Activated CD8-positive, alpha-beta T cell treated with anti-CD3 and anti-CD28 coated beads for 36 hours (primary cell): ENCODE data around the gene LDB2. TPM values are rescaled to one million over a fixed set of nuclear protein-coding genes. Genes with fewer than 3 reads are reported as not detected.

ENCODE experiments used
- ATAC-seq: fragments of 200-7000 bp; cut with Tn5 transposase; one replicate; pipeline ENCODE4 v1.10.0; 2021; ENCODE audit warnings: mild to moderate bottlenecking, moderate library complexity
- CTCF ChIA-PET: fragments of 350-600 bp; sonication (Branson Sonifier 250); formaldehyde crosslinking; loops from one replicate; lab custom pipeline; 2021; ENCODE audit warnings: antibody characterized with exemption; lab: Charles Lee
- POLR2A ChIA-PET: fragments of 350-600 bp; sonication (Branson Sonifier 250); formaldehyde crosslinking; loops from one replicate; lab custom pipeline; 2021; ENCODE audit warnings: antibody characterized with exemption; lab: Charles Lee
- DNase-seq: peaks from one replicate; pipeline ENCODE4 v3.0.0-alpha.2; 2020
- H3K27ac Mint-ChIP-seq: one replicate; pipeline ENCODE4 v1.8.0; 2021; ENCODE audit warnings: mild to moderate bottlenecking, mixed read lengths
- H3K27me3 Mint-ChIP-seq: one replicate; pipeline ENCODE4 v1.8.0; 2021; ENCODE audit warnings: mixed read lengths
- H3K36me3 Mint-ChIP-seq: one replicate; pipeline ENCODE4 v1.8.0; 2021; ENCODE audit warnings: low read depth, mixed read lengths
- H3K4me1 Mint-ChIP-seq: one replicate; pipeline ENCODE4 v1.8.0; 2021; ENCODE audit warnings: low read depth, mixed read lengths
- H3K4me3 Mint-ChIP-seq: one replicate; pipeline ENCODE4 v1.8.0; 2021; ENCODE audit warnings: mild to moderate bottlenecking, moderate library complexity, mixed read lengths
- H3K9me3 Mint-ChIP-seq: one replicate; pipeline ENCODE4 v1.8.0; 2021; ENCODE audit warnings: mixed read lengths
- intact Hi-C: fragments of 100-400 bp; cut with micrococcal nuclease; formaldehyde crosslinking; loops from one replicate; pipeline ENCODE4 v1.10.0; 2022
- total RNA-seq, 2 experiments: library from RNA; stranded (reverse); gene quantifications; one replicate each; pipeline ENCODE4 v1.2.3, GENCODE V29; 2021
- TF ChIP-seq, protein P1 (sequence below): fragments of 200-600 bp; IDR thresholded peaks from one replicate; pipeline ENCODE4 v1.8.0; 2022; ENCODE audit warnings: antibody characterized with exemption, mild to moderate bottlenecking

Gene LDB2
- total RNA-seq, 2 experiments from 2014 or later: not detected

DNA sequence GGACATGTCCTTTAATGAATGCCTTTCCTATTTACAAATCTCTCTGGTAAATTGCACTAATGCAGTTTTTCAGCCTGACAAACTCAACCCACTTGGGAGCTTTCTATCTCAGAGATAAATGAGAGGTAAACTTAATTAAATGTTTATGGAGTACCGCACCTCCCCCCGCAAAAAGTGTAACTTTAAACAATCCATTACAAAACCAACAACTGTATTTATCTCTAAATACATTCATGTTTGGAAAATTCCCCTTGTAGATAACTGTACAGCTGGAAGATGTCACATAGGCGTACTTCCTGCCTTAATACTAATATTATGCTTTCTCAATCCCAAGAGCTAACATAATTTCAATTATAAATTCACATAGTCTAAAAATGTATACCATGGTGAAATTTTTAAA is 215.5 kb downstream of the LDB2 start:
- ChIA-PET POLR2A (no interaction called here), CTCF (no interaction called here)
- intact Hi-C loops: no loop called here
- Mint-ChIP-seq H3K9me3 (no peaks in the 10 kb centered on the region), H3K4me3 (no peak overlapping the region), H3K36me3 (no peaks in the 10 kb centered on the region), H3K27ac (no peak overlapping the region), H3K27me3 (no peaks in the 10 kb centered on the region), H3K4me1 (no peaks in the 10 kb centered on the region)
- TF ChIP-seq, protein P1, sequence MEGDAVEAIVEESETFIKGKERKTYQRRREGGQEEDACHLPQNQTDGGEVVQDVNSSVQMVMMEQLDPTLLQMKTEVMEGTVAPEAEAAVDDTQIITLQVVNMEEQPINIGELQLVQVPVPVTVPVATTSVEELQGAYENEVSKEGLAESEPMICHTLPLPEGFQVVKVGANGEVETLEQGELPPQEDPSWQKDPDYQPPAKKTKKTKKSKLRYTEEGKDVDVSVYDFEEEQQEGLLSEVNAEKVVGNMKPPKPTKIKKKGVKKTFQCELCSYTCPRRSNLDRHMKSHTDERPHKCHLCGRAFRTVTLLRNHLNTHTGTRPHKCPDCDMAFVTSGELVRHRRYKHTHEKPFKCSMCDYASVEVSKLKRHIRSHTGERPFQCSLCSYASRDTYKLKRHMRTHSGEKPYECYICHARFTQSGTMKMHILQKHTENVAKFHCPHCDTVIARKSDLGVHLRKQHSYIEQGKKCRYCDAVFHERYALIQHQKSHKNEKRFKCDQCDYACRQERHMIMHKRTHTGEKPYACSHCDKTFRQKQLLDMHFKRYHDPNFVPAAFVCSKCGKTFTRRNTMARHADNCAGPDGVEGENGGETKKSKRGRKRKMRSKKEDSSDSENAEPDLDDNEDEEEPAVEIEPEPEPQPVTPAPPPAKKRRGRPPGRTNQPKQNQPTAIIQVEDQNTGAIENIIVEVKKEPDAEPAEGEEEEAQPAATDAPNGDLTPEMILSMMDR: no peak
- no peak for ATAC-seq
- DNase-seq: no peak

DNA sequence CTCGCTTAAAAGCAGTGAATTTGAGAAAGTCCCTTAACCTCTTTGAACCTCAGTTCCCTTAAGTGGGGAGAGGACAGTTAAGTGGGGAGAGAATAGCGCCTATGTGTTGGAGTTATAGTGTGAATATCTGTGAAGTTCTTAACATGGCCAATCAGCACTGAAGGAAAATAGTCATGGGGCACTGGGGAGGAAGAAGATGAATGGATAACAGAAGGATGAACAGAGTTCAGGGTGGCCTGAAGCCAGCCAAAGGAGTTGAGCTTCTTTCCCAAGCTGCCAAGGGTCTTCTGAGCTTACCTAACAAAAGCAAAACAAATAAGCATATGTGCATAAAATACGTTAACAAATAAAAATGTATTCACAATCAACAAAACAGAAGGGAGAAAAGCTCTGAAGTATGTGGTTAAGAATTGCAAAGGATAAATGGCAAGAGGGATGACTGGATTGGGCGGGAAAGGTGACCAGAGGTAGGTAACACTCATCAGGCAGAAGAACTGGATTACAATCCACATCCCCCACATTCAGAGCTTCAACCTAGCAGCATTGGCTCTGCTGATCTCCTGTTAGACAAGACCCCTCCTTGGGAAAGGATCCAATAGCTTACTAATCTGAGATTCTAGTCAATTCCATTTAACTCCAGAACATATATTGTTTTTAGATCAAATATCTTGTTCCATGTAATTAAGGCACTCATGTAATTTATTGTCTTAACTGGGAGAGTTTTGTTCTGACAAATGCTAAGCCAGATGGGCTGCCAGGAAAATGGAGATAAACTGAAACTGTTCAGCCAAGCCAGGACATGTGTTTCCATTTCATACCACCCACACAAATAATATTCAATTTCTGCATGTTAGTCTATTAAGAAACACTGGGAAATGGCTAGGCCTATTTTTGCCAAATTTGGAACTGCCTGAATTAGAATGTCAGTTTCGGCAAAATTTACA is 221.2 kb downstream of the LDB2 start:
- Mint-ChIP-seq H3K27me3 (peaks cover 4% of the 10 kb centered on the region), H3K4me3 (no peak overlapping the region), H3K9me3 (no peaks in the 10 kb centered on the region), H3K36me3 (no peaks in the 10 kb centered on the region), H3K4me1 (no peaks in the 10 kb centered on the region), H3K27ac (no peak overlapping the region)
- CTCF ChIA-PET: no interaction called here
- TF ChIP-seq, protein P1: no peak
- intact Hi-C loops: no loop called here
- ATAC-seq (no peak), DNase-seq (no peak)
- POLR2A ChIA-PET: no interaction called here

DNA sequence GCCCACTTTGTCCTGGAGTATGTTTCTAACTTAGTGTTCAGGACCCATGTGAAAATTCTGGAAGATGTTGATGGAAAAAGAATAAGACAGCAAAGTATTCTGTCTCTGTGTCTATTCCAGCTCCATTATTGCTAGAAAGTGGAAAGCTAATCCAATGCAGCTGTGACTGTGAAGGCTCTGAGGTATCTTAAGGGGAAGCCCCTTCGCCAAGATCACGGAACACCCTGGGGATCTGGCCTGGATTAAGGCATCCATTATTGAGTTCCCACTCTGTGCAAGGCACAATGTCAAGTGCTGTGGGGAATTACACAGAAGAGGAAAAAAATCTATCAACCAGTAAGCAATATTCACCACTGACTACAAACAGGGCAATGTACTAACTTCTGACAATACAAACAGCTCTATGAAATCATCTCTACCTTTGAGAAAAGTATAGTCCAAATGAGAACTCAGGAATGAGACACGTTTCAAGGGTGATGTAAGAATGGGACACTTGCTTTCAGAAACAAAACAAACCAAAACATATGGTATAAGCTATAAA is 222.1 kb downstream of the LDB2 start:
- ChIA-PET POLR2A (no interaction called here), CTCF (no interaction called here)
- no peak overlapping the region for H3K4me3 Mint-ChIP-seq
- no peak overlapping the region for H3K27ac Mint-ChIP-seq
- intact Hi-C loops: no loop called here
- H3K4me1 Mint-ChIP-seq: no peaks in the 10 kb centered on the region
- no peaks in the 10 kb centered on the region for H3K9me3 Mint-ChIP-seq
- no peaks in the 10 kb centered on the region for H3K36me3 Mint-ChIP-seq
- peaks cover 4% of the 10 kb centered on the region for H3K27me3 Mint-ChIP-seq
- ATAC-seq (no peak), DNase-seq (no peak)
- TF ChIP-seq, protein P1: no peak

DNA sequence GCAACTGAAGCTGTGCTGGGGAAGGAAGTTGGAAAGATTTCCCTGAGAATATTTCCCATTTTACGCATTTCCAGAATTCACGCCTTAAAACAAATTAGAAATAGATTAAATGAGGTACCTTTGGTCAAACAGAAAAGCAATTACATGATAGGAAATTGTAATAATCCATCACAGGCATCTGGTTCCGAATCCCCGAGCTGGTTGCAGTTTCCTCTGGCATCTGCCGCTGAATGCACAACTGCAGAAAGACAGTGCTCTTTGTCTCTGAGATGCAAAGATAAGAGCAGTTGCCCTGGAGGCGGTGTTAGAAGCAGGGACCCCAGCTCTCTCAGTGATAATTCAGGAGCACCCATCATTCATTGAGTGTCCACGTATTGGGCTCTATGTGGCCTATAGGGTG is 224.4 kb downstream of the LDB2 start:
- ChIA-PET CTCF (no interaction called here), POLR2A (interaction anchor here (0.6 kb wide), 1 partner anchor 11 kb away, joined by 3 read pairs; no protein-coding TSS in a partner anchor)
- H3K4me3 Mint-ChIP-seq: no peak overlapping the region
- H3K27me3 Mint-ChIP-seq: peaks cover 4% of the 10 kb centered on the region
- ATAC-seq (no peak), DNase-seq (no peak)
- TF ChIP-seq, protein P1: no peak
- H3K36me3 Mint-ChIP-seq: no peaks in the 10 kb centered on the region
- no peak overlapping the region for H3K27ac Mint-ChIP-seq
- no peaks in the 10 kb centered on the region for H3K9me3 Mint-ChIP-seq
- intact Hi-C loops: no loop called here
- no peaks in the 10 kb centered on the region for H3K4me1 Mint-ChIP-seq

DNA sequence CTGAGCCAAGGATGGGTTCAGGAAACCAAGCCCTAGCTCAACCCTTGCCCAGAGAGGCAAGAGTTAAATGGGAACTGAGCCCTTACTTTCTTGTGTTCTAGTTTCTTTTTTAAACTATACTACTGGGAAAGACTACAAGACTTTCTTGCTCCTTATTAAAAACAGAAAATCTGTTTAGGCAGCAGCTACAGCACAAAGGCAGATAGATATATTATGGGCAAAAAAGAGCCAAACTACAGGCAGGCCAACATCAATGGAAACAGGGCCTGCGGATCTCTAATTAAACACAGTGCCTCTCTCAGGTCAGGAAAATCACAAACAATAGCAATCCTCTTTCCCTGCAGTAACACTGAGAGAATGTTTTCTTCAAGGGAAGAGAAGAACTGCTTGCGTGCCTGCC is 226.0 kb downstream of the LDB2 start:
- ChIA-PET POLR2A (no interaction called here), CTCF (no interaction called here)

More for the DNA sequence above, 226.0 kb downstream of the LDB2 start:
- DNase-seq (no peak), ATAC-seq (no peak)
- no peaks in the 10 kb centered on the region for H3K9me3 Mint-ChIP-seq
- peaks cover 4% of the 10 kb centered on the region for H3K27me3 Mint-ChIP-seq
- H3K4me1 Mint-ChIP-seq: no peaks in the 10 kb centered on the region
- intact Hi-C loops: no loop called here
- no peak overlapping the region for H3K4me3 Mint-ChIP-seq
- H3K36me3 Mint-ChIP-seq: no peaks in the 10 kb centered on the region
- no peak overlapping the region for H3K27ac Mint-ChIP-seq
- TF ChIP-seq, protein P1: no peak
